Tongue (tissue), 2 donors: ENCODE measurements around the gene NIPAL4. TPM values are rescaled to one million over a fixed set of nuclear protein-coding genes. Genes with fewer than 3 reads are reported as not detected.

Experiments
- DNase-seq: peaks from one replicate; pipeline ENCODE4 v3.0.0-alpha.2; 2015
- total RNA-seq: library from RNA; depleted of rRNA; stranded (reverse); fragments of >200 nt; gene quantifications from one replicate; pipeline ENCODE4 v1.2.3, GENCODE V29; 2014

NIPAL4 gene
- total RNA-seq, 1 donor from 2014 or later = 2.1 TPM

DNA sequence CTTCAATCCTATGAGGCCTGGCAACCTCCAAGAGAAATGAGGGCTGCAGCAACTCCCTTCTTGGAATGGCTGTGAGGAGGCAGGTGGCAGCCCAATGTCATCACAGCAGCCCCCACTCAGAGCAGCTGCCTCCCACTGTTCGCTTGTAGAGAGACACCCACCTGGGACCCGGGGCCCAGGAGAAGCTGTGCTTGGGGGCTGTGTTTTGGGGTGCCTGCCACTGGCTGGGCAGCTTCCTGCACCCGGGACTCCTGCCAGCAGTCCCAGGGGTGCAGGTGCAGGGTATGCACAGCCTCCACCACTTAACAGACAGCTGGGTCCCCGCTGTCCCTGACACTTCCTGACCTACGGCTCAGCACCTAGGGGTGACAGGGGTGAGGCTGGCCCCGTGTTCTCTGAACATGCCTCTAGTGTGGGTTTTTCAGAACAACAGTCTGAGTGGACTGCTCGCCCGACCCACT lies 26.2 kb downstream of the NIPAL4 start:
- no peak for DNase-seq

DNA sequence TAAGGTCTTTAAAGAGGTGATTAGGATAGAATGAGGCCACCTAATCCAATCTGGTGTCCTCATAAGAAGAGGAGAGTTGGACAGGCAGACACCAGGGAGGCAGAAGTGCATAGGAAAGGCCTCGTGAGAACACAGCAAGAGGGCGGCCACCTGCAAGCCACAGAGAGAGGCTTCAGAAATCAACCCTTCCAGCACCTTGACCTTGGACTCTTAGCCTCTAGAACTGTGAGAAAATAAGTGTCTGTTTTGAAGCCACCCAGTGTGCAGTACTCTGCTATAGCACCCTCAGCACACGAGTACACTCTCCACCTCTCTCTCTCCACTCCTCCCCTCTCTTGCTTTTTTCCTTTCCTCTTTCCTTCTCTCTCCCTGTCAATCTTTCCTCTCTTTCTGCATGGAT lies 26.8 kb downstream of the NIPAL4 start:
- DNase-seq = no peak

DNA sequence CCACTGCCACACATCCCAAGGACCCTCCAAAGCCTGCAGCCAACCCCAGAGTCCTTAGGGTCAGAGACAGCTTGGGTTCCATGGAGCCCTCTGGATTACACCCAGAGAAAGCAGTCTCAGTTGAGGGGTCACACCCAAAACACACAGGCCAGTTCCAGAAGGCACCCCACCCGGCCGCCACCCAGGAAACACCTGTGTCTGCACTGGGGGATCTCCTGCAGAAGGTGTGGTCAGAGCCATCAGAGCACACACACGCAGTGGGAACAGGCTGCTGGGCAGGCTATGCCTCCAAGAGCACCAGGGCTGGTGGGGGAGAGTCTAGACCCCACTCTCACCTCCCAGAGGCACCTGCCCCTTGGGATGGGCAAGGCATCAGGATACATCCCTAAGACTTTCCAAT lies 27.3 kb downstream of the NIPAL4 start:
- no peak for DNase-seq

DNA sequence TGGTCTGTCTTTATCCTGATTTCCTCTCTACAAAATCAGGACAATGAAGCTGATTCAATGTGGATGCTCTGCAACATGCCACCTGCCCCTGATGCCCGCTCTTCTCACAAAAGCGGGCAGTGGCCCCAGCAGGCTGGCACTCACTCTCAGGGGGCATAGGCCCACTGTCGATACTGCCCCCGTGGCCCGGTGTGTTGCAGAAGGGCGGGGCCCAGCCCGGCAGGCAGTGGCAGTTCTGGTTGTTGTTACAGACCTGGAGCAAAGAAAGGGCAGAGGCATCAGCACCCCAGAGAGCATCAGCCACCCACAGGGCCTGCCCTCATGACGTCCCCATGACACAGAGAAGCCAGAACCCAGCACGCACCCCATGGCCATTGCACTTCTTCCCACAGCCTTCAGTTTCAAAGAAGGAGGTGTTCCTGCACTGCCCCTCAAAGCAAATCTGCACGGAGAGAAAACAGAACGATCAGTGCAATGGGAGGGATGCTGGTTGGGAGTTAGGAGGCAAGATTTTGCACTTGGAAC lies 31.5 kb downstream of the NIPAL4 start:
- DNase-seq = no peak

DNA sequence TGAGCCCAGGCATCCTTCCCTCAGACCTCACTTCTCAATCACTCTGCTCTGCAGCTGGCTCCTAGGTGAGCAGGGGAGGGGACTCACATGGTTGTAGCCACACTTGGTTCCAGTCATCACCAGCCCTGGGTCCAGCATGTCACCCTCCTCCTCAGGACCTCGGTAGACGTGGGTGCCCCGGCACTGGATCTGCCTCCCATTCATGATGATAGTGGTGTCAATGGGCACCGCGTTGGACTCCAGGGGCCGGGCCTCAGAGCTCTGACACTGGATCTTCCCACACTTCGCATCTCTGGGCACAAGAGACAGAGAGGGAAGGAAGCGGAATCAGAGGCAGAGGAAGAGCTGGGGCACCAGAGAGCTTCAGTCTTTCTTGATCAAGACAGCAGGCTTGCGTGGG lies 32.9 kb downstream of the NIPAL4 start:
- DNase-seq = no peak

DNA sequence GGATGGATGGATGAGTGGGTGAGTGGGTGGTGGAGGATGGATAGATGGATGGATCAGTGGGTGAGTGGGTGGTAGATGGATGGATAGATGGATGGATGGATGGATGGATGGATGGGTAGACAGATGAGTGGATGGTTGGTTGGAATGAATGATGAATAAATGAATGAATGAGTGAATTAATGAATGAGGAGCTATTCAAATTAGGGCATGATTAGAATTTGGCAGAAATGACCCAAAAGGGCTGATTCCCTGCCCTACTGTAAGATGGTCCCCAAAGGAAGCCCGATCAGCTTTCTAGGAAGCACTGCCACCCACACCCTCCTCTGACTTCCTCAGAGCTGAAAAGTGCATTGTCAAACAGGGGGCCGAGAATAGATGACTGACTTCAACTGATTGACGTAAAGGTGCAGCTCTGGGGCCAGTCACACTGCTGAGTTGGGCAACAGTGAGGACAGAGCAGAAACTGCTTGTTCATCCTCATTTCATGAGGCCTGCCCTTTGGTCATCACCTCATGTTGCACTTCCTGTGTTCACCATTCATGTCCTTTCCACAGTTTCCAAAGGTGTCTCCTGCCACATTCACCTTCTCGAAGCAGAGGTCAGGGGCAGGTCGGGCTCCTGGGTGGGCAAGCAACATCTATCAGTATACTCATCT lies 34.3 kb downstream of the NIPAL4 start:
- no peak for DNase-seq

DNA sequence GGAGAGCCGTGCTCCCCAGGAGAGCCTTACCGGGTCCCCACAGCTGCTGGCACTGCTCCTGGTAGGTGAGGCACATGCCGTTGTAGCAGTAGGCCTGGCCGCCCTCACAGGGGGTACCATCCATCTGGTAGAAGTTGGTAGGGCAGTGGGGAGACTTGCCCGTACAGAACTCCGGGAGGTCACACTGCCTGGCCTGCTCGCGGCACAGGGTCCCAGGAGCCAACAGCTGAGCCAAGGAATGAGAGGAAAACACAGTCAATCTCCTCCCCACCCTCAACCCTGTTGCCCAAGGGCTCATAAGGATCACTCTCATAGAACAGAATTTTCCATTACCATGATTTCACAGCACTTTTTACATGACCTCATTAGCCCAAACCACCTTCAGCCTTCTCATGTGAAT lies 36.9 kb downstream of the NIPAL4 start:
- DNase-seq = no peak

DNA sequence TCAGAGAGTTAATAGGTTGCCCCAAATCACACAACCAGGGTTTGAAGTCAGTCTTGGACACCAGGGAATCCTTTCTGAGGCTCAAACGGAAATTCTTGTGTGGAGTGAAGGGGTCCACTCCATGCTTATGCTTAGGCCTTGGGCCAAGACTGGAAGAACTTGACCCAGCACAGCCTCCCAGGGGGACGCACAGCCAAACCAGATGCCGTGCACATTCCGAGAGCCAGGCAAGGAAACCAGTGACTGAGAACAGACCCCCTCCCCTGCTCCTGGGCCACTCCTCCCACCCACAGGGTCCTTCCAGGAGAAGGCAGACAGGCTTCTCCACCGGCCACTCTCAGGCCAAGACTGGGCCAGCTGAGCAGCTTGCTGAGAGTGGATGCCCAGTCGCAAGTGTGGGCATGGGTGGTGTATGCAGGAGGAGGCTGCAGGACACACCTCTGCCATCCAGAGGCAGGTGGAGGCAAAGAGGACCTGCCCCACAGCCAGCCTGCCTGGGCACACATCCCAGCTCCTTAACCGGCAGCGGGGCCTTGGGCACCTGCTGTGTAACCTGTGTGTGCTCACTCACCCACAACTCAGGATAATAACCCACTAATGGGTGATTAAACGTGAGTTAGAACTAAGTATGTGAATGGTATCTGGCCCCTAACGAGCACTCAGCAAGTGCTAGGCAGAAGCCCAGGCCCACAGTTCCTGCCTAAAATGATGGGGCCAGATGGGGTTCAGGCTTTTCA lies 38.0 kb downstream of the NIPAL4 start:
- no peak for DNase-seq

DNA sequence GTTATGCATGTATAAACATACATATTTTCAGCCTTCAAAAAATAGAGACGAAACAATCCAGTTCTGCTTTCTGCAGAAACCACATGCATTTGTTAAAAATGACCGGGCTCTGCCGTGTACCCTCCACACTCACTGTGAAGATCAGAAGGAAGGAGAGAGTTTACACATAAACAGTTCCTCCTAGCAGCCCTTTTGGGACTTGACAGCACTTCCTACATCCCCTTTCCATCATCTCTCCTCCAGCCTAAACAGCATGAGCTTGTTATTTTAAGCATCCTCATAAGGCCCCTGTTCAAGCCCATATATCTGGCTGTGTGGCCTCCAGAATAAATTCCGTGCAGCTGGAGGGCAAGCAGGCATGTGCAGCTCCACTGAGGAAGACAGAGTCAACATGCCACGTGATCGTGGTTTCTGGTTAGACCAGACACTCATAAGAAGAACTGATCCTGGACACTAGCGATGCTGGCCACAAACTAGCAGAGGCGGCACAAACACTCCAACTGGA lies 42.2 kb downstream of the NIPAL4 start:
- DNase-seq = no peak

DNA sequence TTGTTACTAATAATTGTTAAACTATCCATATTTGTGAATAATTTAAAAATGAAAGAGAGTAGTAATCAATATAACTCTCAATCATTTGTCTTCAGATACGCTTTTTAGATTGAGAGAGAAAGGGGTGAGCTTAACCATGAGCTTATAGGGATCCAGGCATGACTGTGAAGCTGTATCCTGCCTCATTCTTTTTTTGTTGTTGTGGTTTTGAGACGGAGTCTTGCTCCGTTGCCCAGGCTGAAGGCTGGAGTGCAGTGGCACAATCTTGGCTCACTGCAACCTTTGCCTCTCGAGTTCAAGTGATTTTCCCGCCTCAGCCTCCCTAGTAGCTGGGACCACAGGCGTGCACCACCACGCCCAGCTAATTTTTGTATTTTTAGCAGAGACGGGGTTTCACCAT lies 44.0 kb downstream of the NIPAL4 start:
- no peak for DNase-seq

DNA sequence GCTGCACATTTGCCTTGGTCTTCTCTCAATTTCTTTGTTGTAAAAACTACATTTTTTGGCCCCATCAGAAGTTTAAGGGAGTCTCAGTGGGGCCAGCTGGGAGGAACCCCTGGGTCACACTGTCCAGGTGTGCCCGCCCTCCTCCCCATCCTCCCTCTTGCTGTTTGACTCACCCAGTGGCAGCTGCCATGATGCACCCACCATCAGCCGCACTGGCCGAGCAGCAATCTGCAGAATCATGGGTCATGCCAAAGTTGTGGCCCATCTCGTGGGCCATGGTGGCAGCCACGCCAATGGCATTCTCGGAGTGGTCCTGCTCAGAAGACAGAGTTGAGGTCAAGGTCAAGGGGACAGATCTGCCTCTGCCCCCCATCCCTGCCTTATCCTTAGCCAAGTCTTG lies 45.5 kb downstream of the NIPAL4 start:
- no peak for DNase-seq

DNA sequence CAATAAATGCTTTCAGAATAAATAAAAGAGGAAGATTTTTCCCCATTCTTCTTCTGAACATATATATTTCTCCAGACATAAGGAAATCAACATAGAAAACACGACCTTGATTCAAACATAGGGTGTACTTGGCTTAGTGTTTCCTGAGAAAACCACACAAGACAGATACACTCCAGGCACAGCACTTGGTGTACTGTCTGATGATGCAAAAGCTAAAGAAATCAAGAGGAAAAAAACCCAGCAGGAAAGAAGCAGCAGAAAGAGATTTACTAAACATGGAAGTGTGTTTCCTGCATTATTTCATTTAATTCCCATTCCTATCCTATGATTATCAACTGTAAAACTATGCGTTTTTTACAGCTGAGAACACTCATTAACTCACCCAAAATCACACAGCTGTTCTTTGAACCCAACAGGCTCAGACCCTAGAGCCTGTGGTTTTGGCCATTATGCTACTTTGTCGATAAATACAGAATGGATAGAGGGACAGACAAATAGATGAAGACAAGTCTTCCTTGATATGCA lies 46.1 kb downstream of the NIPAL4 start:
- no peak for DNase-seq

DNA sequence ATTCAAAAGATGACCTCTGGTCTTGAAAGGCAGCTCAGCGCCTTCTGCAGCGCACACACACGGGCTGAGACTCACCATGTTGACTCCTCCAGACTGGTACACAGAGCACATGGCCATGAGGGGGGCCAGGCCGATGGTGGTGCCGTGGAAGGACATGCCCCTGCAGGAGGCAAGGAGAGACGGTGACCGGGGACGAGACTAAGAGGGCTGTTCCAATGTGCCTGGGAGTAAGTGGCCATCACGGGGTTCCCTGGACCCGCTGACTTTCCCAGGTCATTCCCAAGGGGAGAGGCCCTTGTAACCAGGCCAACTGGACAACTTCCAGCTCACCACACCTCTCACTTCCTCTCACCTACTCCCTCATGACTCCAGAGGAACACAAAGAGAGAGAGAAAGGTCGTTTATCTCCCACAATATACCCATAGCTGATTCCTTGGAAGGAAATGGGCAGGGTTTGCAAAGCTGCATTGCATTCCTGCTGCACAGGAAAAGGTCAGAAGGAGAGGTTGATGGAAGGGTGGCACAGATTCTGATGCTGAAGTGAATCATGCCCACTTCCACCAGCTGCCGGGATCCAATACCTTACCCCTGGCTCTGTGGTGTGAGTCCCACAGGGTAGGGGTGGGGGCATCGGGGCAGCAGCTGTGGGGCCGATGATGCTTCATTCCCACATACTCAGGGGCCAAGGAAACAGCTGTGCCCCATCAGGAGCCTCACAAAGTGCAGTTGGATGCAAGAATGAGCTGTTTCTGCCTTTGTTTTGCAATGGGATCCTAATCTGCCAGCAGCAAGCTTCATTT lies 47.2 kb downstream of the NIPAL4 start:
- peak; percentile 86 for DNase-seq

DNA sequence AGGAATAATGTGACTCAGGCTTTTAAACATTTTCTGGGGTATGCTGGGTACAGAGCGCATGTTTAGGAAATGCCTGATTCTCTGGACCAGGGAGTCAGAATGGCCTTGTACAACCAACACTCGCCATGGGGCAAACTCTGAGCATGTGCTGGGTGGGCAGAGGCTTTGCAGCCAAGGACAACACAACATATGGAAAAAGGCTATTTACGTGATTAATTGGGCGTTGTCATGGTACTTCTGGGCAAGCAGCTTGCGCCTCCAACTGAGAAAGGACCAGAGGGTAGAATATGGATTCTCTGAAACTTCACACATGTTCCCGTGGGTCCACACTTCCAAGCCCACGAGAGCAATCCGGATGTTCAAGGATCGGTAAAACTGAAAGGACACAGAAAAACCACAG lies 49.1 kb downstream of the NIPAL4 start:
- DNase-seq = no peak

DNA sequence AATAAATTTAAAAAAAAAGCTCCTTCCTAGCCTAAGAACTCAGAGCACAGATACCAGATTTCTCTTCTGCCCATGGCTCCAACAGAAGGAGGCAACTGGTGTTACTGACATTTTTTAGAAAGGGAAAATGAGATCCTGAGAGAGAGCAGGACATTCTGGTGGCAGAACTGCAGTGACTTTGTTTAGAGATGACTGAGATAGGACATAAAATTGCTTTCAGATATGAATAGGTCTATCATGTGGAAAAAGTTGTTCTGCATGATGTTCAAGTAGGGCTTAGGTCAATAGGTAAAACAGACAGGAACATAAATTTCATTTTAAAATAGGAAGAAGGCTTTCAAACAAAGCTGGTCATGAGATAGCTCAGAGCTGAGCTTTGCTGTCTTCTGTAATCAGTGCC lies 49.6 kb downstream of the NIPAL4 start:
- DNase-seq = no peak

DNA sequence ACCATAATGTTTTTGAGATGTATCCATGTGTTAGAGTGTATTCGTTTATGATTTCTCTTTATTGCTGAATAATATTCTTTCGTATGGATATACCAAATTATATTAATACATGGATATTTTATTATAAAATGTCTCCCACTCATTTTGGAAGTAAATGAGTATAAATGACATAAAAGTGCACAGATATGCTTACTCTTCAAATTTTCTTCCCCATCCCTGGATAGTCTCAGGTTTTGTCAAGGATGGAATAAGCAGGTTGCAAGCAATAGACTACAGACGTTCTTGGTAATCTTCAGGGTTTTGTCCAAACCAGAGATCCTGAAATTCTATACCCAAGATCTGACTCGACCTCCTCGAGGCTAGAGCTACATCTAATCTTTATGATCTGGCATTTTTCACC lies 50.7 kb downstream of the NIPAL4 start:
- DNase-seq = no peak

DNA sequence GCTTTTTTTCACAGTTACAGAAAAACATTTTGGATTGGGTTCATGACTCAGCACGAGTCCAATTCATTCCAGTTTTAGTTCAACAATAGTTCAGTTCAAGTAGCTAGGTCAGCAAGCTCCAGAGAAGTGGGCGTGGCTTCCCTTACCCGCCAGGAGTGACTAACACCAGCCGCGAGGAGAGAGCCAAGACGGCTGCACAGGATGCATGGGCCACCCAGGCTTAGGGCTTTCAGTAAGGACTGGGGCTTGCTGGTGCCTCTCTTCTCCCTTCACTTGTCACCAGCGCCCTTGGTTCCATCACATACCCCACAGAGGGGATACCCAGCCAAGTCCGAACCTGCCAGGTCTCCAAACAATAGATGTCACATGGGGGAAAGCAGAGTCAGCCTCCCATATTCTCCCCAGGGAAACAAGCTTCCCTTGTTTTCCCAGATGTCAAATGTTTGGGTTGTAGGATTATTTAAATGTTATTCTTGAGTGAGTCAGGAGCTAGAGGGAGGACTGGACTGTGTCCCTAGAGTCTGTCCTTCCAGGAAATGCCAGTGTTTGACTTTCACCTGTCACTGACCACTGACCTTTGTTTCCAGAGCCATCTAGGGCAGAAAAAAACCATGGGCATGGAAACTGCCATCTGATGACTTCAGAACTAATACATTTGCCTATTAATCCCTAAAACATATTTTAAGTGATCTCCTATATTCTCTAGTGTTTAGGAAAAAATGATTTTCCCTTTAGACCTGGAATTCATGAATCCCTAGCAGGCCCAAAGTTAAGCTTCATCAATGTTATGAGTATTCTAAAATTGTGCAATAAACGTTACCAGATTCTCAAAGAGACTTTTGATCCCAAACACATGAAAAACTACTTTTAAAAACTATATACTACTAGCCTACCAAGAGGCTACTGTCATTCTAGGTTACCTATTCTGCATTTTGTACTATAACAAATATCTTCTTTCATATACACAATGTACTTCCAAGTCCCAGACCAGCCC lies 51.9 kb downstream of the NIPAL4 start:
- DNase-seq = peak; percentile 81

DNA sequence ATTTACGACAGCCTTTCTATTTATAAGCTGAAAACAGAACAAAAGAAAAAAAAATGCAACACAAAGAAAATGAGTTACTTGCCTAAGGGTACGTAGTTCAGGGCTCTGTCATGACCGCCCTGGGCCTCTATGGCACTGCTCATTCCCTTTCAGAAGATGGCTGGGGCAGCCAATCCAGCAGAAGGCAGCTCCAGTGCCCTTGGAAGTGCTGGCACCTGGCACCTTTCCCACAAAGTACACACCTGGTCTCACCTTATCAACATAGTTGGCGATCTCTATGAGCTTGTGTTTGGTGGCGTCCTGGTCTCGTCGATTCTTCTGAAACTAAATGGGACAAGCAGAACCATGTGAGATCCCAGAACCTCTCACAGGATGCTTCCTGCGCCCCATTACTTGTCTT lies 53.2 kb downstream of the NIPAL4 start:
- no peak for DNase-seq

DNA sequence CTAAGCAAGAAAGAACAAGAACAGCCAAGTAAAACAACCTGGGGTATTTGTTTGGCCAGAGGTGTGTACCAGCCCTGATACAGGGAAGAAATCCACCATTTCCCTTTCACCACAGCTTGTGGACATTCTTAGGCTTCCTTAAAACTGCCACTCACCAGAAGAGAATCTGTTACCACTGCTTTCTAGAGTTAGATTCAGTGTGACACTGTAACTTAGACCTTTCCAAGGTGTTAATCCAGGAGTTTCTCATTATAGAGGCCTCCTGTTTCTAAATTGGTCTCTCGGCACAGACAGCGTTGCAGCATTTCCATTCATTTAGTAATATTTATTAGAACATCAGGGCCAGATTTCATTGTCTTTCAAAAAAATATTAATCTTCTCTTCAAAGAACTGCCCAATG lies 55.0 kb downstream of the NIPAL4 start:
- no peak for DNase-seq

DNA sequence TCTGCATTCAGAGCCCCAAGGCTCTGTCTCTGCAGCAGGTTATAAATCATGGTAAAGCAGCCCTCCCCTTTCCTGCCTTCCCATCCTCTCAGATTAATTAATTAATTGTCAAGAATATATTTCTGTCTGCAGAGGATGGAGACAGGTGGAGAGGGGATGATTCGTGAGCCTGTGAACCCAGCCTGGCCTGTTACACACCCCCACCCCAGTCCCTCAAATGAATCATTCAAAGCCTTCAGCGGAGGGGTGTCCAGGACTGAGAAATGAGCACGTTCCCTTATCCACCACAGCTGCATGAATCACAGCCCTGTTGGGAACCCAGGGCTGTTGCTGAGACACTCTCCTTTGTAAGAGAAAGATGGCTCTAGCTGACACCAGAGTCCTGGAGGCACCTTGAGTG lies 56.0 kb downstream of the NIPAL4 start:
- no peak for DNase-seq

DNA sequence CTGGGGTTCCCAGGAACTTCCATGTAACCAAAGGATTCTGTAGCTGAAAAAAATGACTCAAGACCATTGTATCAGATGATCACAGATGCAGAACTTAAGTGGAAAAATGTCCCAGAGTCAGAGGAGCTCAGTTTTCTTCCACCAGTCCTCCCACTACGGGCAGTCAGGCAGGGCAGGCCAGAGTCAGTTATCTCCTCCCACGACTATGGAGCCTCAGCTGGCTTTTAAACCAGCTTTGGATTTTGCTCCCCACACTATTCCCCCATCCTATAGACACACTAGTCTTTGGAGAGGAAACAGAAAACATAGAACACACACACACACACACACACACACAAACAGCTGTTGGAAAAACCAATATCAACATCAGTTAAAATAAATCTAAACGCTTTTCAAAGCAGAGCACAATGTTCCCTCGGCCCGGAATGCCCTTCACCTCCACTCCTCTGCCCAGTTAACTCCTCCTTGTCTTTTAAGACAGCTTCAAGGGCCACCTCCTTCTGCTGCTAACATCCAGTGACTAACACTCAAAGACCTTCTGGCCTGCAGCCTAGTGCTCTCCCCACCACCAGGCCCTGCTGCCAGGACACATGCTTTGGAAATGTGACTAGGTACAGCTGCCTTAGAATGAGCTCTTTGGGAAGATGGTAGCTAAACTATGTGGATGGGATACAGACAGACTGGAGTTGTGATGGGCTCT lies 56.8 kb downstream of the NIPAL4 start:
- peak; percentile 73 for DNase-seq
